Activated effector memory CD4-positive, alpha-beta T cell treated with Interleukin-2 at 50 U/mL for 16 hours (primary cell): ENCODE measurements around the gene GAS2L2.
"Not testable (repeated sequence)": the region's sequence is repeated elsewhere in the genome, so short reads cannot be mapped to it uniquely, and the experiment has no call there.

Experiments
- DNase-seq: peaks from one replicate; pipeline ENCODE4 v3.0.0-alpha.2; 2020

The GAS2L2 gene

DNA sequence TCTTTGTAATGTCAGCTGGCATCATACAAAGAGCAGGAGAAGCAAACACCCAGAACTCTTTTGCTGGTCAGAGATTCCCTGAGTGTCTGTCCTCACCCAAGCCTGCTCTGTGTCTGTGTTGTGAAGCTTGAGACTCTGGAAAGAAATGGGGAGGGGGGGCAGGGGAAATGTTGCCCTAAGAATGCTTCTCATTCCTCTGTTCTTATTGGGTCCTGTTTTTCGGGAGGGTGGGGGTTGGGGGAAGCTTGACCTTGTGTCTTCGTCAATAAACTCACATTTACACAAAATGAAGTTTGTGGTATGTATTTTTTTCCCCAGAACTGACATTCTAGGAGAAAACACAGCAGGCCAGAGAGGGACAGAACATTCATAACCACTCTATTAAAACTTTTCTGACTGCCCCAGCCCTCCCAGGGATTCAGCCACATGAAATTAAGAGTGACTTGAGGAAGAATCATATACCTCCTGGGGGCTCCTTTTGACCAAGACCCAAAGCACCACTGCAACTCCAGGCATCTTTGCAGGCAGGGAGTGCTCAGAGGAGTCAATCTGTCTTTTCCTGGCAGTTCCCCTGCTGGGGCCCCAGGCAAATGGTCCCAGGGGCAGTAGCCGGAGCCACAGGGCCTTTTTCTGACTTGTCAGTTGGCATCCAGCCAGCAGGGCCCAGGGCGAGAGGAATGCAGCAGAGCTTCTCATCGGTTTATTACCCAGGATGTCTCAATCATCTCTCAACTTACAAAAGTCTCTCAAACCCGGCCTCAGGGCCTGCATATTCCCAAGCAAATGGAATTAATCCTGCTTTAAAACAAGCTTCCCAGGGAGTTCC, 26.7 kb downstream of the GAS2L2 start:
- DNase-seq, result no peak

DNA sequence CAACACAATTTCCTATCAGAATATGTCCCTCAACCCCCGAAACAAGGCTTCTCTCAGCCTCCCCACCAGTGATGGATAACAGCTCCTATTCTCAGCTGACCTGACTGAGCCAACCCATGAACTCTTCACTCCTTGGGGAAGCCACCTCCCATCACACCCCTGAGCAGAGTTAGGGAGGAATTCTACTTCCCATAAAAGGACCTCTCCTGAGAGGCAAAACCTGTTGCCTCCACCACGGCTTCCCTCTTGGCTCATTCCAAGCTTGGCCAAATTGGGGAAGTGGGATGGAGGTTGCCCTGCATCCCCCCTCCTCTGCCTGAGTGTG, 27.3 kb downstream of the GAS2L2 start:
- DNase-seq, result no peak

DNA sequence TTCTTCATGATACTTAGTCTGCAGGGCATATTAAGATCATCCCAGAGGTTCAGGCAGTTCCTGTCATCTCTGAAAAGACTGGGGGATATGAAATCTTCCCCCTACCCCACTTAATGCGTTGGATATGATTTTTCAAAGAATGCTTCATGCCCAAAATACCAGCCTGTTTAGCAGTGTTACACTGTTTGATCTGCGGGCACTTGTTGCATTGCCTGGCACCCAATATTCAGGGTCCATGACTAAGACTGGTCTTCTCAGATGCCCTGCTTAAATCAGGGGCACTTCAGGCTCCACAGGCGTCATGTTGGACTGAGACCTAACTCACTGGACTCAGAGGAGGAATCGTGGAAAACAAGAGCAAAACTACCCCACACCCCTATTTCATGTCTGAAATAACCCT, 28.0 kb downstream of the GAS2L2 start:
- no peak for DNase-seq

DNA sequence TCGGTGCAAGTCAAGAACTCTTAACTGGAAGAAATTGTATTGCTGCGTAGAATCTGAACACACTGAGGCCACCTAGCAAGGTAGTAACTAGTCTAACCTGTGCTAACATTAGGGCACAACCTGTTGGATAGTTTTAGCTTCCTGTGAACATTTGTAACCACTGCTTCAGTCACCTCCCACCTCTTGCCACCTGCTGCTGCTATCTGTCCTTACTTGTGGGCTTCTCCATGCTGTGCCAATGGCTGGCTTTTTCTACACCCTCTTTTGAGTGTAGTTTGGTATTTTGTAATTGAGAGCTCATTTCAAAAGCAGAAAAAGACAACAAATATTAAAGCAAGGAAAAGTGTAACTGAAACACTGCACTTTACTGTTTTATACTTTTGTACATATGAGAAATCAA, 29.3 kb downstream of the GAS2L2 start:
- no peak for DNase-seq

DNA sequence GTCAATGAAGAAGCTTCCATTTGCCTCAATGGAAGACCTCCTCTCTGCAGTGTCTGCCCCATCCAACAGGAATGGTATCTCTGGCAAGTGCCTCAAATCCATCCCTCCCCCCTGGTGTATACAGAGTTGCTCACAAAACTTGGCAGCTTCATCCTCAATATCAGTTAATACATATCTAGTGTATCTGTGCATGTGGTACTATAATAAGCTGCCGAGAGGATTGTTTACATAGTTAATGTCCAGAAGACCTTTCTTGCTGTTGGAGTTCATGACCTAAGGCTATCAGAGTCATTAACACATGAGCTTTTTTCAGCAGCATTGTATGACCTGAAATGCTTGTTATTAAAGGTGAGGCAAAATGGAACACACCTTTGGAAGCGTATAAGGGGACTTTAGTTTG, 35.6 kb downstream of the GAS2L2 start:
- no peak for DNase-seq

DNA sequence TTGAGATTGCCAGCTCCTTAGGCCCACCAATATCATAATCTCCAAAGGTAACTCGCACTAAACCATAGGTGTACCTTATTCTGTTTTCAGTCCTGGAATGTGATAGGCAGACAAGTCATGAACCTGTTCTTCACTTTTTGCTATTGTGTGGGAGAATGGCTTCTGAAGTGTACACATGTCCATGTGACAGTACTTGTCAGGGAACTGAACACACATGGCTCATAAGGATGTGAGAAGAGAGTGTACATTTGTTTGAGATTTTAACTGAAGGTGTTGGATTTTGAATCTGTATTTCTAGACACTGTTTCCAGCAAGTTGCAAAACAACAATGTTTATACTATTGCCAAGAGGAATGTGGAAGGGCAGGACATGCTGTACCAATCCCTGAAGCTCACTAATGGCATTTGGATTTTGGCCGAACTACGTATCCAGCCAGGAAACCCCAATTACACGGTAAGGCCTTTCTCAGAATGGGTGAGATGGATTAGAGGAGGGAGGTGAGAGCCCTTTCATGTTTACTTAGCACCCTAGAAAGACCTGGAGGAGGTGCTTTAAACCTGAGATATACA, 36.1 kb downstream of the GAS2L2 start:
- no peak for DNase-seq

DNA sequence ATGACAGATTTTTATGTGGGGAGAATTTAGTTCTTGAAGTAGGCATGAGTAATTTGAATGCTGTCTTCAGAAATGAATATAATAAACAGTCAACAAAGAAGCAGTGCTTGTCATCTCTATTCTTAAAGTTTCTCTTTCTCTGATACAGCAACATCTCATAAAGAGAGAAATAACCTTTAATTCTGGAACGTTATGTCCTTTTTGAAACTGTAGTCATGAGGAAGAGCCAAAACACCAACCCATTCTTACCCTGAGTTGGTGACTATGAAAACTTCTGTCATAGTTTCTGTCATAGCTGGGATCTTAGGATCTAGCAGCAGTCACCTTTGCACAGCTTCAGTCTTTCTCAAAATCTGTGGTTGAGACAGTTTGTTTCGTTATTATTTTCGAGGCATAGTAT, 36.9 kb downstream of the GAS2L2 start:
- no peak for DNase-seq

DNA sequence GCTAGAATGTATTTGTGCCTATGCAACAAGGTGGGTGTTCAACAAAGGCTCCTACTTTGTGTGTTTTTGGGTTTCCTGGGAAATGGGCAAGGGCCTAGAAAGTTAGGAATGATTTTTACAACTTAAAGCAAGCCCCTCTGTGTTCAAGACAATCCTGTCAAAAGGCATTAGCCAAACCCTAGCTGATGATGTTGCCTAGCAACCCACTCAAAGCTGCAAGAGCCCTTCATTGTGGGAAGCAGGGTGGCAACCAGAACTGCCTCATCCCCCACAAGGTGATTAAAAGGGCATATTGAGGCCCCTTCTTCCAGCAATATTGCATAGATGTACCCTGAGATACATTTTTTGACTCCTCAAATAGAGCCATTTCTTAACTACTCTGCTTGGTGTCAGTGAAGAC, 37.6 kb downstream of the GAS2L2 start:
- no peak for DNase-seq

DNA sequence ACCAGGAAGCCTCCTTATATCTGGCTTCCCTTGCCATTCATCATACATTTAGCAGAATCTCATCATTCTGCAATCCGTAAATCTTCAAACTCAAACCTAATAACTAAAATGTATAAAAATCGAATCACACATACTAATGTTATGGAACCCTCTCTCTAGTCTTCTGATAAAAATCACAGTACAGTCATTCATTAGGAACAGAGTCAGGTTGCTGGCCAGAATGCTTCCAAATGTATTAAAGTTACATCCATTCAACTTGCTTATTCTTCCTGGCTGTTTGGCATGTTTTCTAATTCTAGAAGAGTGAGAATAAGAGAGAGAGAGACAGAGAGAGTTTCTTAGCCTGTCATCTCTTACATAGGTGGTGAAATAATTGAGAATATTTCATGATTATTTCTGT, 38.1 kb downstream of the GAS2L2 start:
- no peak for DNase-seq

DNA sequence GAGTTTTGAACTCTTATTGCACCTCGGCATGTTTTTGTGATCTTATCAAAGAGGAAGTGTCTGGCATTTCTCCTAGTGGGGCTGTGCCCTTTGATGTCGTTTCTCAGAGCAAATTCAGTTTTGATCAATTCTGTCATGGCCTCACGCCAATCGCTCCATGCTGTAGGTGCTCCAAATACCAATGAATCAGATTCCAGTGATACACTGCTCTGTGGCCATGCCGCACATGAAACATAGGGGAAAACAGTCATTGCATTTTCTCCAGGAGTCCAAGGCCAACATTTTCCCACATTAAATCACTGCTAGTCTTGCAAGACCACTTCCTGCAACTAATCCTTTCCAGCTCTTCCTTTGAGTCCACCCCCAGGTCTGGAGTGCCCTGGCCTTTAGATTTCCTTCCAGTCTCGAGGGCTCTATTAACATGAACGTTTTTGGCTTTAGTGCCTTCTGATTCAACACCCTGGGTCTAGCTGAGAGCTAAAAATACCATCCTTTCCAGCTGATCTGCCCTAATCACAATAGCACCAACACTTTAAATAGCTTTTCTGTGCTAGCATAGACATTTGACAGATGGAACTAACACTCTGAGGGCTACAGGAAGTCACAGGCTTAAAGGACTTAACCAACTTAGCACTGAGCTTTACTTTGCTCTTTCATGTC, 39.8 kb downstream of the GAS2L2 start:
- DNase-seq, result no peak

DNA sequence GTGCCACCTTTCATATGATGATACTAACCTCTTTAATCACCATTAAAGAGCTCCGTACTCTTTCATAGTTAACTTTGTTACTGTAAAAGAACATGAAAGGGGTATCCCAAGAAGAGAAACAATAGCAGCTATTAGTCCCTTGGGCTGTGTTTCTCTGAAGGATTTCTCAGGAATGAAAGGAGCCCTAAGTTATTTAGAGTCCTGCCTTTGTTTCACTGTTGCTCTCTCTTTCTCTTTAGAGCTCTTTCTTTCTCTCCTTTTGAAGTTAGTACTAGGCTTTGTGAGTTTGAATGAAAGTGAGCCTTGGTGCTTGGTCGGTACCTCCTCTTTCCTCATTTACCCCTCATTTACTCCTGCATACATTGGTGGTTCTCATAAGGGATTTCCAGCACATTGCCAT, 42.1 kb downstream of the GAS2L2 start:
- DNase-seq, result no peak

DNA sequence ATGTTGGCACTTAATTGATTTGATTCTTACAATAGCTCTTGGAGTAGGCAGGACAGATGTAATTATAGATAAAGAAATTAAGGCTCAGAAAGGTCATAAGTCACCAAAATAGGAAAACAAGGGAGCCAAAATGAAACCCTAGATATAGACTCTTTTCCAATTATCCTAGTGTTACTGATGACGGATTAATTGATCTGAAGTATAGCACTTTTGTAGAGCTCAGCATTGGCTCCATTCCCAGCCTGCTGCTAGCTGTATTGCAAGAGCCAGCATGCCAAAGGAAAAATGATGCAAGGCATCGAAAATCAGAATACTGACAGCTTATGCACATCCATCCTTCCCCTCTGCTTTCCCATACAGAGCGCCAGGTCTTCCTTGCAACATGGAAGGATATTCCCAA, 43.2 kb downstream of the GAS2L2 start:
- DNase-seq, result no peak

DNA sequence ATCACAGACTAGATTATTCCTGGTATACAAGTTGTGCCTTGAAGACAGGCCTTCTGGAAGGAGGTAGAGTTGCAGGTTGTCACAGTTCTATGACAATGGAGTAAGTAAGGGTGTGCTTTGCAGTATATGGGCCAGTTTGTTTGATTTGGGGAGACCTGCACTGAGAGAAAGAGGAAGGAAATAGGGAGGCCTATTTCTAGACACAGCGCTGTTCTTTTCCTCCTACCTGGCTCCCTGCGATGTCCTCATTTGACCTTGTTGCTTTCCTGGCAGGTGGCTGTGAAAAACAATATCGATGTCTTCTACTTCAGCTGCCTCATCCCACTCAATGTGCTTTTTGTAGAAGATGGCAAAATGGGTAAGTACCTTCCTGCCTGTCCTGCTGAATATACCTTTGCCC, 44.1 kb downstream of the GAS2L2 start:
- DNase-seq, result no peak

DNA sequence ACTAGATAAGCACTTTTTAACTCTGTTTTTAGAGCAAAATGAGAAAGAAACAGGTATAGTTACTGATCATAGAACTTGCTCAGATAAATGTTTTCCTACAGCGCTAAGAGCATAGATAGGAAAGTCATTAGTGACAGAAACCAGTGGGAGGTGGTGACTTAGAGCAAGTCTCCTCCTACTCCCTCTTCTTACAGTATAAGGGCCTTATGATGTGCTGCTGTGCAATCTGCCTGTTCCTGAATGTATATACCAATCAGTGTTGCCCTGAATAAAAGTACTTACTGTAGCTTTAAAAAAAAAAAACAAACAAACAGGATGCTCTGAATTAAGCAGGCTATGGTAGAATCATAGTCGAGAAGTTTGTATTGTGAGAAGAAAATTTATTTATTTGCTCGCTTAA, 44.9 kb downstream of the GAS2L2 start:
- no peak for DNase-seq

DNA sequence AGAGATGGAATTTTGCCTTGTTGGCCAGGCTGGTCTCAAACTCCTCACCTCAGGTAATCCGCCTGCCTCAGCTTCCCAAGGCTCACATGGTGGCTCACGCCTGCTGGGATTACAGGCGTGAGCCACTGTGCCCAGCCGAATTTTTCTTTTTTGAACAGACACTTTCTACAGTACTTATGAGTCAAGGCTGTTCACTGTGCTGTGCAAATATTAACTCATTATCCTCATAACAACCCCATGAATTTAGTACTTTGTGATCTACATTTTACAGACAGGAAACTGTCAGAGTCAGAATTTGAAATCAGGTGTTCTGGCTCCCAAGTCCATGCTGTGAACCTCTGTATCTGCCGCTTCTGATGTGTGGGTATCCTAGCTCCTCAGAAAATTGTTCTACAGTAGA, 47.3 kb downstream of the GAS2L2 start:
- DNase-seq, result no peak

DNA sequence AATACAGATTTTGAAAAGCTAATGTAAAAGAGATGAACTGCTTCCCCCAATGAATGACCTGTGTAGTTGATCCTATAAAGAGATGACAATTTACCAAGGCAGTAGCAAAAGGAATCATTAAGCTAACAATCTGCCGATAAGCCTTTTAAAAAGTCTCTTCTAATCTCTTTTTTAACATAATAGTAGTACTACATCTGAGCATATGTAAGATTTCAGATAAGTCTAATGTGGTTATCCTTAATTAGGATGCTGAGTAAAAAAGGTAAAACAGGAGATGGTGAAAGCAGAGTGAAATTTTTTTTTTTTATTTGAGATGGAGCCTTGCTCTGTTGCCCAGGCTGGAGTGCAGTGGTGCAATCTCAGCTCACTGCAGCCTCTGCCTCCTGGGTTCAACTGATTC, 47.8 kb downstream of the GAS2L2 start:
- DNase-seq, result no peak

DNA sequence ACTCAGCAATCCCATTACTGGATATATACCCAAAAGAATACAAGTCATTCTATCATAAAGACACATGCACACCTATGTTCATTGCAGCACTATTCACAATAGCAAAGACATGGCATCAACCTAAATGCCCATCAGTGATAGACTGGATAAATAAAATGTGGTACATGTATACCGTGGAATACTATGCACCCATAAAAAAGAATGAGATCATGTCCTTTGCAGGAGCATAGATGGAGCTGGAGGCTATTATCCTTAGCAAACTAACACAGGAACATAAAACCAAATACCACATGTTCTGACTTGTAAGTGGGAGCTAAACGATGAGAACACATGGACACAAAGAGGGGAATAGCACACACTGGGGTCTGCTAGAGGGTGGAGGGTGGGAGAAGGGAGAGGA, 49.7 kb downstream of the GAS2L2 start:
- DNase-seq, result not testable (repeated sequence)

DNA sequence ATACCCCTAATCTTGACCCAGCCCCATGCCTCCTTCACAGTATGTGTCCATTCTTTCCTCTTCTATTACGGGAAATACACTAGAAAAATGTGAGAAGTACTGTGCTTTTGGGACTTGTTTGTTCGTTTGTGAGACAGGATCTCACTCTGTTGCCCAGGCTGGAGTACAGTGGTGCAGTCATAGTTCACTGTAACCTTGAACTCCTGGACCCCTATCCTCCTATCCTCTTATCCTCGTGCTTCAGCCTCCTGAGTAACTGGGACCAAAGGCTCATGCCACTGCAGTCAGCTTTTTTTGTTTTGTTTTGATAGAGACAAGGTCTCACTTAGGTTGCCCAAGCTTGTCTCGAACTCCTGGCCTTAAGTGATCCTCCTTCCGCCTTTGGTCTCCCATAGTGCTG, 51.5 kb downstream of the GAS2L2 start:
- no peak for DNase-seq

DNA sequence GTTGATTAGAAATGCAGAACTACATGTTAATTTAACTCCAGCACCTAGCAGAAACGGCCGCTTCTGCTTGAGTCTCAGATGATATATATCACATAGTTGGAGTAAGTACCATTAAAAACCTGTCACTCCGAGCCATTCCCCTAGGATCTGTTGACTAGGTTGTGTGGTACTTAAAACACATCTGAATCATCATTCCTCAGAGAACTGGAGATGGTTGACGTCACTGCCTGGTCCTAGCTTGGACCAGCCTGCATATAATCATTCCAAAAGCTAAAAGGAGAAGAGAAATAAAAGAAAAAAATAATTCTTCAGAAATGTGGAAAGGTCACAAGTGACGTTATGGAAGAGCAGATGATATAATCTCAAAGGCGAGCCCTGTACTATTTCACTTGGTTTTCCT, 52.9 kb downstream of the GAS2L2 start:
- no peak for DNase-seq

DNA sequence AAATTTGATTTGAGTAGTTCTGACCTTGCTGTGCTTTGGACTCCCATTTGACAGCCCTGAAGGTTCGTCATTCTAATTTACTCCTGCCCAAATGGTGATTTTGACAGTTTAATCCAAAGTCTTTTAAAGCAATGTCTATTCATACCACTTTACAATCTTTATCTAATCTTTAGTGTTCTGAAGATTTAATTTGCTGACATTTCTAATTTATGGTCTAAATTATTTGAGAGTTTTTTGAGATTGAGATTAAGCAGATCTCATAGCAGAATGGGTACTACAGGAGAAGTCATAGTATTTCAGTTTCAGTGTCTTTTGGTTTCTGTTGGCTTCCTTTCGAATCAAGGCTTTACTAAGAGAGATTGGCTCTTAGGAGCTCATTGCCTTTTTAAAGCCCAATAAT, 54.2 kb downstream of the GAS2L2 start:
- DNase-seq, result no peak

DNA sequence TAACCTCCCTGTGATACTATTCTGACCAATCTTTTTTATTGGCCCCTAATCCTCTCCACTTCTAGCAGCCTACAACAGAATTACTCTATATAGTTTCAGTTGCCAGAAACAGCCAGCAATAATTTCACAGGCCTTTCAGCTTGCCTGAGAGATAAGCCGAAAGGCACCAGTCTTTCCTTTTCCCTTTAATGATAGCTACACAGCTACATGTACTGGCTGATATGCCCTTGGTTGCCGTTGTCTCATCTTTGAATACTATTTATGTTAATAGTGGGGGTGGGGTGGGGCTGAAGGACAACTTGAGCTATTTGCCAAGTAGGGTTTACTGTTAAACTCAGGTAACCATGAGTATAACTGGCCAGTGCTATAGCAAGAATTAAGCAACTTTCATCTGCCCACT, 57.4 kb downstream of the GAS2L2 start:
- DNase-seq, result no peak

DNA sequence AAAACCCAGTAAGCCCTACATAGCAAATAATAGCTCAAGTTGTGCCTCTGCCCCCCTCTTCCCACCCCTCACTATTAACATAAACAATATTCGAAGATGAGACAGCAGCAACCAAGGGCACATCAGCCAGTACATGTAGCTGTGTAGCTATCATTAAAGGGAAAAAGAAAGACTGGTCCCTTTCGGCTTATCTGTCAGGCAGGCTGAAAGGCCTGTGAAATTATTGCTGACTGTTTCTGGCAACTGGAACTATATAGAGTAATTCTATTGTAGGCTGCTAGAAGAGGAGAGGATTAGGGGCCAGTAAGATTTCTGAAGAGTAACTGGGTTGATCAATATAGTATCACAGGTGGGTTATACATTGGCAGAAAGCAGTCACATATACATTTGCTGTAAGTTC, 58.1 kb downstream of the GAS2L2 start:
- DNase-seq, result no peak
